ENCODE measurements around the gene AHRR. TPM values are rescaled to one million over a fixed set of nuclear protein-coding genes. Genes with fewer than 3 reads are reported as not detected.

AHRR gene
- total RNA-seq, 1 experiment from 2014 or later, result 2.2 TPM

DNA sequence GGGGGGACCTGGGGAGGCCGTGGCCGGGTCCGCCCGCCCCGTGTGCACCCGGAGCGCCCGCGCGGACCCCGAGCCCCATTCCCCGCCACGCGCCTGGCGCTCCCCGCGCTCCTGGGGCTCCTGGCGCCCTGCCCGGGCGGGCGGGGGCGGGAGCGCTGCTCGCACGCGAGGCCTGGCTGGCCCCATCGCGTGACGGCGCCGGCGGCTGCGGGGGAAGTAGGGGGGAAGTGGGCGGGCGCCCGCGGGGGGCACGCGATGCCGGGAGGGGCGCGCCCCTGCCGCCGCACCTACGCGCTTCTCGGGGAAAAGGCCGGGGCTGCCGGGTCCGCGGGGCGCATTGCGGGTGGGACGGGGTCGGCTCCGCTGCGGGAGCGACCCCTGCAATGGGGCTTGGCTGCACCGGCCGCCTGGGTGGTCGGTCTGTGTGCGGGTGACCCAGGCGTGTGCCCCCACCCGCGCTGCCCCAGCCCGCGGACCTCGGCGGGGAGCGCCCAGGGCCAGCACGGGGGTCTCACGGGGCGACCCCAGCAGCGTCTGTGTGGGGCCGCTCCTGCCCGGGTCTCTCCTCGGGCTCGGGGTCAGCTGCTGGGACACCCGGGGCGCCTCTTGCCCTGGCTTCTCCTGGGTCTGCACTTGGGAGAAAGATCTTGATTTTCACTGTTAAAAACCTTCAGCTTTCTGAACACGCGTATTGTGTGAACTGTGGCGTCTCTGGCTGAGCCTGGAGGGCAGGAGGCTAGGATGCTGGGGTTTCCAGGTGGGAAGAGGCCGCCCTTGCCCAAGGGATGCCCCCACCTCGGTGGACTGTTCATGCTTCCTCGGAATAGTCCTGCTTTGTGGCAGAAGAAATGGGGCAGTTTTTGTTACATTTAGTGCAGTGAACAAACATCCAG is 52.4 kb downstream of the AHRR start:
- Mint-ChIP-seq H3K9me3 (no peaks in the 10 kb centered on the region), H3K27ac (no peak overlapping the region), H3K4me1 (peaks cover 7 to 14% of the 10 kb centered on the region in 2 experiments), H3K27me3 (ENCODE audit: low read depth) (peaks cover 44% of the 10 kb centered on the region), H3K4me3 (peak overlapping the region; percentile 47 to 71; a peak in 4 of 5 replicates), H3K36me3 (ENCODE audit: insufficient read depth in 1 of 3, low read depth in 3 of 3) (no peaks in the 10 kb centered on the region; a peak in 1 of 7 replicates)
- Histone ChIP-seq H4K91ac (ENCODE audit: insufficient read length, low read depth, low read length) (no peak overlapping the region), H3K18ac (ENCODE audit: insufficient read length, low read depth, low read length) (no peak overlapping the region), H4K8ac (replicated peaks; ENCODE audit: insufficient read length, low read depth, low read length) (no peak overlapping the region), H4K20me1 (ENCODE audit: control insufficient read depth, insufficient read depth, insufficient read length) (no peaks in the 10 kb centered on the region), H2BK120ac (ENCODE audit: low read depth, low read length, poor library complexity, severe bottlenecking) (no peak overlapping the region), H4K5ac (ENCODE audit: insufficient read length, low read depth, low read length) (no peak overlapping the region), H2BK20ac (ENCODE audit: low read depth, low read length, poor library complexity, severe bottlenecking) (no peak overlapping the region), H3K14ac (ENCODE audit: insufficient read depth, low read length) (no peak overlapping the region; the same call in 1 of the 2 replicates), H2BK15ac (ENCODE audit: low read depth, low read length) (no peak overlapping the region), H2AK5ac (ENCODE audit: insufficient read length, low read length) (no peak overlapping the region), H3K23ac (ENCODE audit: insufficient read length, low read depth, low read length) (no peak overlapping the region), H3K4me1 (ENCODE audit: insufficient read depth, low read length) (no peaks in the 10 kb centered on the region), H2BK12ac (ENCODE audit: insufficient read length, low read depth, low read length) (no peak overlapping the region), H3T11ph (ENCODE audit: low read length) (no peak overlapping the region), H3K27me3 (ENCODE audit: insufficient read depth, low read length) (peaks cover 2% of the 10 kb centered on the region; the same call in 1 of the 2 replicates), H3K4me2 (ENCODE audit: insufficient read depth, insufficient read length, low read length) (peak overlapping the region; percentile 28), H3K4ac (ENCODE audit: low read depth, low read length) (no peak overlapping the region), H3K27ac (ENCODE audit: insufficient read length, low read depth, low read length) (no peak overlapping the region), H3K56ac (ENCODE audit: insufficient read length, low read depth, low read length) (no peak overlapping the region), H3K79me1 (ENCODE audit: insufficient read depth, low read depth, low read length, poor library complexity, severe bottlenecking) (no peaks in the 10 kb centered on the region), H2BK5ac (ENCODE audit: insufficient read length, low read length) (no peak overlapping the region), H2AFZ (ENCODE audit: low read length) (no peak overlapping the region), H3K23me2 (ENCODE audit: insufficient read length, low read depth, low read length, poor library complexity, severe bottlenecking) (peaks cover 5% of the 10 kb centered on the region), H3K9ac (ENCODE audit: extremely low read depth, insufficient read length, low read length) (no peak overlapping the region), H3K9me3 (ENCODE audit: control insufficient read depth, low read depth, low read length) (no peaks in the 10 kb centered on the region), H3K79me2 (ENCODE audit: insufficient read depth, low read length) (no peaks in the 10 kb centered on the region)
- no CpG with 5 or more reads among the region's 86 CpGs for WGBS (ENCODE audit: extremely low coverage, insufficient read length, low lambda C conversion rate)
- DNase-seq, result peak; percentile 32
- TF ChIP-seq, protein P1, sequence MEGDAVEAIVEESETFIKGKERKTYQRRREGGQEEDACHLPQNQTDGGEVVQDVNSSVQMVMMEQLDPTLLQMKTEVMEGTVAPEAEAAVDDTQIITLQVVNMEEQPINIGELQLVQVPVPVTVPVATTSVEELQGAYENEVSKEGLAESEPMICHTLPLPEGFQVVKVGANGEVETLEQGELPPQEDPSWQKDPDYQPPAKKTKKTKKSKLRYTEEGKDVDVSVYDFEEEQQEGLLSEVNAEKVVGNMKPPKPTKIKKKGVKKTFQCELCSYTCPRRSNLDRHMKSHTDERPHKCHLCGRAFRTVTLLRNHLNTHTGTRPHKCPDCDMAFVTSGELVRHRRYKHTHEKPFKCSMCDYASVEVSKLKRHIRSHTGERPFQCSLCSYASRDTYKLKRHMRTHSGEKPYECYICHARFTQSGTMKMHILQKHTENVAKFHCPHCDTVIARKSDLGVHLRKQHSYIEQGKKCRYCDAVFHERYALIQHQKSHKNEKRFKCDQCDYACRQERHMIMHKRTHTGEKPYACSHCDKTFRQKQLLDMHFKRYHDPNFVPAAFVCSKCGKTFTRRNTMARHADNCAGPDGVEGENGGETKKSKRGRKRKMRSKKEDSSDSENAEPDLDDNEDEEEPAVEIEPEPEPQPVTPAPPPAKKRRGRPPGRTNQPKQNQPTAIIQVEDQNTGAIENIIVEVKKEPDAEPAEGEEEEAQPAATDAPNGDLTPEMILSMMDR (conservative IDR thresholded peaks at IDR 0.05), result no peak
